H1 (cell line): ENCODE measurements around the gene MED29. TPM values are rescaled to one million over a fixed set of nuclear protein-coding genes. Genes with fewer than 3 reads are reported as not detected.

ENCODE experiments used
- CTBP2 ChIP-seq: IDR thresholded peaks from 2 replicates; pipeline ENCODE4 v1.7.0; 2011; ENCODE audit warnings: borderline replicate concordance, mild to moderate bottlenecking, moderate library complexity, mixed read lengths, low read length; ENCODE audit not compliant: insufficient read depth, insufficient read length
- polyA plus RNA-seq, 7 experiments: library from polyadenylated mRNA; depleted of rRNA in 3 of 7; stranded (reverse) in 5 of 7; unstranded in 2 of 7; fragments of >200 nt in 5 of 7; fragments of 200-250 nt in 2 of 7; gene quantifications; 1 replicate in 5 of 7; 2 replicates in 1 of 7; 4 replicates in 1 of 7; pipeline versions ENCODE4 v1.2.1 to v1.2.3, GENCODE V29; 2011 to 2013; ENCODE audit warnings: missing spikeins in 2 of 7, mixed read lengths in 2 of 7
- total RNA-seq: library from RNA; stranded (reverse); fragmentation: NEBNext Ultra II Directional; extraction: Animal tissue kit (Norgen Biotek cat#: 25700); gene quantifications from 2 replicates; pipeline ENCODE4 v1.2.1, GENCODE V29; 2021

The MED29 gene
- total and polyA plus RNA-seq, 2 of the 8 experiments (the other 6 are each of a cell fraction or from before 2014, with no cell fraction given): 31.1 to 52.5 TPM

DNA sequence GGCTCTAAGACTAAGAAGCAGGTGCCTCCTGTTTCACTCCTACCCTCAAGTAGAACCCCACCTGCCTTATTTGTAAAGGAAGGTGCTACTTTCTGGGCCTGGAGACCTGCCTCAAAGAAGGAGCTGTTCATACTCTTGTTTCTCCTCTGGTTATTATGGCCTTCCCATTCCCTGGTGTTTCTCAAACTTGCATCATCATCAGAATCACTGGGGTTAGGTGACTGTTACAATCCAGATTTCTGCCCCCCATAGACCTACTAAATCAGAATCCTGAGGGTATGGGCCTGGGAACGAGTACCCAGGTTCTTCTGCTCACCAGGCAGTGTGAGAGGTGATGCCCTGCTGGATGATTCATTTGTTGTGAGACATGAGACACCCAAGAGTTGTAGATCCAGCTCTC lies 30.6 kb upstream of the MED29 start (continued):
- TF ChIP-seq CTBP2: no peak
